Suppressor macrophage treated with lipopolysaccharide for 4 hours (primary cell): ENCODE data around the gene ELF1.
"Not testable (repeated sequence)": the region's sequence is repeated elsewhere in the genome, so short reads cannot be mapped to it uniquely, and the experiment has no call there.

Experiments used
- DNase-seq: peaks from one replicate; pipeline ENCODE4 v3.0.0-alpha.2; 2020

Gene ELF1

DNA sequence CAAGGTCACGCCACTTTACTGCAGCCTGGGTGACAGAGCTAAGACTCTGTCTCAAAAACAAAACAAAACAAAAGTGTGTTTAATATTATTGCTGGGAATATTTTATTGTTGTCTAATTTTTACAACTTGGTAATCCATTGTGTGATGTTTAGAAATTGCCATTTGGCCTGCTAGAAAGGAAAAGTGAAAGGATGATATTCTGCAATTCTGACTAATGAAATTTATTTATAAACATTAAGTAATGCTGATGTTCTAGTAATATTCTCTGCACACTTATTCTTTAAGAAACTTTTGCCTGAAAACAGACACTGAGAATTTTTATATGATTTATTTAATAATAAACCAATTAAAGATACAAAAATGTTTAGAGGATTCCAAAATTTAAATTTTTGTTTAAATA is 87.4 kb downstream of the ELF1 start:
- peak; percentile 53 for DNase-seq

DNA sequence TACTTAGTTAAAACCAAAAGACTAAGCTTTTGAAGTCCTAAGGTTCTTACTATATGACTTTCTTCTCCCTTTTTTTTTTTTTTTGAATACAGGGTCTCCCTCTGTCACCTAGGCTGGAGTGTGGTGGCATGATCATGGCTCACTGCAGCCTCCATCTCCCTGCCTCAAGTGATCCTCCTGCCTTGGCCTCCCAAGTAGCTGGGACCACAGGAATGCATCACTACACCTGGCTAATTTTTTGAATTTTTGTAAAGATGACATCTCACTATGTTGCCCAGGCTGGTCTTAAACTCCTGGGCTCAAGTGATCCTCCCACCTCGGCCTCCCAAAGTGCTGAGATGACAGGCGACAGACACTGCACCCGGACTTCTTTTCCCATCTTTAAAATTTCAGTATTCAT is 89.2 kb downstream of the ELF1 start:
- not testable (repeated sequence) for DNase-seq

DNA sequence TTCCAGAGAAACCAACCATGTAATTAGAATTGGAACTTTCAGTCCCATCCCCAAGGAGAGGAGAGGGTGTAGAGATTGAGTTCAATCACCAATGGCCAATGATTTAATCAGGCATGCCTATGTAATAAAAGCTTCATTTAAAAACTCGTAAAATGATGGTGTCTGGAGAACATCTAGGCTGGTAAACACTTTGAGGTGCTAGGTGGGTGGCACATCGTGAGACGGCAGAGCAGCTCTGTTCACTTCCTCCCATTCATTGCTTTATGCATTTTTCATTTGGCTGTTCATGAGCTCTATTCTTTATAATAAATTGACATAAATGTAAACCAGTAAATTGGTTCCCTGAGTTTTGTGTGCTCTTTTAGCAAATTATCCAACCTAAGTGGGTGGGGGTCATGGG is 90.1 kb downstream of the ELF1 start:
- no peak for DNase-seq

DNA sequence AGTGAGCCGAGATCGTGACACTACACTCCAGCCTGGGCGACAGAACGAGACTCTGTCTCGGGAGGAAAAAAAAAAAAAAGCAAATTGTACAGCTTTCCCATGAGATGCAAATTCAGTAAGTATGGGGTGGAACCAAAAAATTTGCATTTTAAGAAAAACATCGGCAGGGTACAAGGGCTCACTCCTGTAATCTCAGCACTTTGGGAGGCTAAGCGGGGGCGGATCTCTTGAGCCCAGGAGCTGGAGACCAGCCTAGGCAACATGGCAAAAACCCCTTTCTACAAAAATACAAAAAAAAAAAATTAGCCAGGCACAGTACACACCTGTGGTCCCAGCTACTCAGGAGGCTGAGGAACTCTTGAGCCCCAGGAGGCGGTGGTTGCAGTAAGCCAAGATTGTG is 91.2 kb downstream of the ELF1 start:
- no peak for DNase-seq

DNA sequence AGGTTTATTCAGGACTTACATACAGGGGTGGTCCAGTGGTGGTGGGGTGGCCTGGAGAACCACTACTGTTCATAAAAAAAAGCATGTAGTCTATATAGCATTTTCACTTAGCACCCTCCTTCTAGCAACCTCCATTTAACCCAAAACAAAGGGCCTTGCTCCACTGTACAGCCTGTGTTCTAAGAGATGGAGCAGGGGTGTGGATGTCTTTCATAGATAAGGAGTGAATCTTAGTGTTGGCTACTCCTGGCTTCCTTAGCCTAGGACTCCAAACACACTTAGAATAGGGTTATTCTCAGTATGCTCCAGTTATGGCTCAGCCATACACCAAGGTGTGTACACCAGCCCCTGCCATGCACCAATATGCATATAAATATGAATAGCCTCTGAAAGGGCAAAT is 95.2 kb downstream of the ELF1 start:
- DNase-seq: no peak

DNA sequence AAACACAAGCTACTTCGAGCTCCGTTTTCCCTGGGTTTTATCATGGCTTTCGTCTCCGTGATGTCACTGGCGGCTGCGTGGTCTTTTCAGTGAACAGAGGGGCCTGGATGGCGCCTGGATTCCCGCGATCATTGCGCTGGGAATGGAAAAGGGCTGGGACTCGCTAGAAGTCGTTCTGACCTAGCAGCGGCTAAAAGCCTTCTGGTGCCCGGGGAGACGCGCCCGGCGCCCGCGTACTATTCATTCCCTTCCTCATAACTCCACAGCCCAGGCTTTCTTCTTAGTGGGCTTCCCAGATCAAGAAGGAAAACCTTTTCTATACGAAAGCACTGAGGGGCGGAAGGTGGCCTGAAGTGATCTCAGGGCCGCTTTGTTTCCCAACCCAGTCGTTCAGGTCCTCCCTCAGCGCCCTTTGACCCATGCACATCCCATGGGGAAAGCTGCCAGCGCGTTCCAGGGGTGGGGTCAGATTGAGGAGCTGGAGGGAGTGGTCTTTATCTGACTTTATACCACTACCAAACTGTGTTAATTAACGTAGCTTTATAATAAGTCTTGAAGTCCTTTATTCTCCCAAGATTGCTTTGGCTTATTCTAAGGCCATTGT is 96.6 kb downstream of the ELF1 start:
- DNase-seq: no peak

DNA sequence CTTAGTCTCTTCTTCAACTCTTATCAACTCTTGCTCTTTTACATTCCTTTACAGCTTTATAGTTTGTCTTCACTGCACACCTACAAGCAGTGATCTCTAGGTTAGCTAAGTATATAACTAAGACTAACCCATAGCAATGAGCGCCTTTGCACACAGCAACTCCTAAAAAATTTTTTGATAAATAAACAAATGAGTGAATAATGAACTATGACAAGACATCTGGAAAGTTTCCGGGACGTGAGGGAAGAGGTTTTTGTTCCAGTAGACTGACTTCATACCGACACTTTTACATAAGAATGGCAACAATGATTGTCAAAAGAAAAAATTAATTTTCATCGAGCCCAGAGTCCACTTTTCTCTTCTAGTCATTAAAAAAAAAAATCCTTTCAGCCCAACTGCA is 98.3 kb downstream of the ELF1 start:
- DNase-seq: no peak

DNA sequence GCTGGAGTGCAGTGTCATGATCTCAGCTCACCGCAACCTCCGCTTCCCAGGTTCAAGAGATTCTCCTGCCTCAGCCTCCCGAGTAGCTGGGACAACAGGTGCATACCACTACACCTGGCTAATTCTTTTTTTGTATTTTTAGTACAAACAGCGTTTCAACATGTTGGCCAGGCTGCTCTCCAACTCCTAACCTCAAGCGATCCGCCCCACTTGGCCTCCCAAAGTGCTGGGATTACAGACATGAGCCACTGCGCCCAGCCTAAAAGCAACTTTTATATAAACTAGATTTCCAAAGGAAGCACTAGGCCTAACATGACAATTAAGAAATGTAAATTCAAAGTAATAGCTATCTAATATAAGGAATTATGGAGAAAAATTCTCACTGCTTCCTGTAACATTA is 99.2 kb downstream of the ELF1 start:
- DNase-seq: not testable (repeated sequence)

DNA sequence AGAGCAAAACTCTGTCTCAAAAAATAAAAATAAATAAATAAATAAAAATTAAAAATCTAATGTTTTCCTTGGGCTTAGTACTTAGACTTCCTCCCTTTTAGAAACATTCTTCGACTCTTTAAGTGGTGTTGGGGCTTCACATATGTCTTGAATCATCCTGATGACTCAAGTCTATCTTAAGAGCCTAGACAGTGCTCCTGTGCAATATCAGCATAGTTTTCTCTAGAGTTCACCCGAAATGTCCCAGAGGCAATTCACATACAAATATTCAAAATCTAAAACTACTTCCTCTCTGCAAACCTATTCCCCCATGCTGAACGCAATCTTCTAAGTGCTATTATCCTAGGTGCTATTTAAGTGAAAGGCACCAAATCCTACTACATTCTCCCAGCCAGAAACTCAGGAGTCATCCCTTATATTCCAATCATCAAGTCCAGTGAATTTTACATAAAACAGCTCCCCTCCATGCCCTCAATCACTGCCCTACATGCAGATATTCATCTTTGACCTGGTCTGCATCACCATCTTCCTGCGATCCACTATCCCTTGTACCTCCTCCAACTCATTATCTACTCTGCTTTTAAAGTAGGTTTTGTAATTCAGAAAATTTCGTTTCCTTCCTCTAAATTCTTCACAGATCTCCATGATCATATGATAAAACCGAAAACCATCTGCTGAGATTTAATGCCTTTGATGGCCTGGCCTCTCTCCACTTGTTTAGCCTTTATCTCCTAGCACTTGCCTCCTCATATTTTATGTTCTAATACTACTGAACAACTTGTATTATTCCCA is 102.7 kb downstream of the ELF1 start:
- DNase-seq: no peak

DNA sequence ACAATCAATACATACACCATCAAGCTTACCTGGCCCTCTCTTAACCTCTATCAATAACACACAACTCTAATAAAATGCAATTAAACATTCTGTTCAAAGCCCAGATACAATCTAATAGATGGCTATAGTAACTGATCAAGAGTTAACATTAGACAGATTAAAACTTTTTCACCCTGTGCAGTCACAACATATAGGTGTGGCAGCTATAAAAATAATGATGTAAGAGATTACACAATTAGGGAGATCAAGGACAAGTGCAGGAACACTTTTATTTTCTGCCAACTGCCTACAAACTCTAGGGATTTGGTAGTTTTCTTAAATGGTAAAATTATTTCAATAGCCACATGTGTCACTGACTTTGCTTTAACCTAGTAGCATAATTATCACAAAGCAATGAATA is 104.3 kb downstream of the ELF1 start:
- DNase-seq: not testable (repeated sequence)

DNA sequence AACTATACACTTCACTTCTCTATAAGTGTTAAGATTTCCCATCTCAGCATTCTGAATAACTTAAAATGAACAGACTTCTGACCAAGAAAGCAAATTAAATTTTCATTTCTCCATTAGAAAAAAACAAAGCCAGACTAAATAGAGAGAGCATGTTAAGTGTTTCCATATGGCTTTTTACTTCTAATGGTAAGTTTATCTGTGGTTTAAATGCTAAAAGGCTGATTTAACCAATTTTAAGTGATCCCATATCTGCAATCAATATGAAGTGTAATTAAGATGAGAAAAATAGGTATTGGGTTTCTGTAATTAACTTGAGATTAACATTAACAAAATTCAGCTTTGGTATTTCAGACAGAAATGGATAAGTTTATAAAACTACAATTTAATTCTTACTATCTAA is 107.8 kb downstream of the ELF1 start:
- no peak for DNase-seq

DNA sequence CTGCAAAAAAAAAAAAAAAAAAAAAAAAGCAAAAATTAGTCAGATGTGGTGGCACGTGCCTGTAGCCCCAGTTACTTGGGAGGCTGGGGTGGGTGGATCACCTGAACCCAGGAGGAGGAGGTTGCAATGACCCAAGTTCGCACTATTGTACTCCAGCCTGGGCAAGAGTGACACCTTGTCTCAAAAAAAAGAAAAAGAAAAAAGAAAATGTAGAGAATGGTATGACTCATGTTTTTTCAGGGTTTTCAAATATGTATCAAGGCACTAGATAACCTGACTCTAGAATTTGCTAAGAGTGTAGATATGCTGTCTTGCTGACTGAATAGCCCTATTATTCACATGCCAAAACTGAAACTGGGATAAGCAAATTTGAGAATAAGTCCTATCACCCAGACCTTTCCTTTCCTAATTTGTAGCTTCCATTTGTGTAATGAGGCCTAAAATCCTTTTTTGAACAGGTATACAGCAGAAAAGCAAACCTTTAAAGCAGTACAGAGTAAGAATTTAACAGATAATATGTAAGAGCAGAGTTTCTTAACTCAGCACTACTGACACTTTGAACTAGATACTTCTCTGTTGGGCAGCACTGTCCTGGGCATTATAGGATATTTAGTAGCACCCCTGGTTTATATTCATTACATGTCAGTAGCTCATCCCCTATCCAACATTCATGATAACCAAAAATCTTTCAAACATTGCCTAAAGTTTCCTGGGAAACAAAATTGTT is 108.6 kb downstream of the ELF1 start:
- no peak for DNase-seq

DNA sequence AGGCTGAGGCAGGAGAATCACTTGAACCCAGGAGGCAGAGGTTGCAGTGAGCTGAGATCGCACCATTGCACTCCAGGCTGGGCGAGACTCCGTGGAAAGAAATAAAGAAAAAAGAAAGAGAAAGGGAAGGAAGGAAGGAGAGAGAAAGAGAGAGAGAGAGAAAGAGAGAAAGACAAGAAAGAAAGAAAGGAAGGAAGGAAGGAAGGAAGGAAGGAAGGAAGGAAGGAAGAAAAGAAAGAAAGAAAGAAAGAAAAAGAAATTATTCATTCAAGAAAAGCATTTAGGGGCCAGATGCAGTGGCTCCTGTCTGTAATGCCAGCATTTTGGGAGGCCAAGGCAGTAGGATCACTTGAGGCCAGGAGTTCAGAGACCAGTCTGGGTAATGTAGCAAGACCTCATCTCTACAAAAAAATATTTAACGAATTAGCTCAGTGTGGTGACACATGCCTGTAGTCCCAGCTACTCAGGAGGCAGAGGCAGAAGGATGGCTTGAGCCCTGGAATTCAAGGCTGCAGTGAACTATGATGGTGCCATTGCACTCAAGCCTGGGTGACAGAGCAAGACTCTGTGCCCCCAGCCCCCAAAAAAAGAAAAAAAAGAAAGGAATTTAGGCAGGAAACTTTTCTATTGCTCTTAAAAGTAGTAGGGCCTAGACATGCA is 109.4 kb downstream of the ELF1 start:
- DNase-seq: not testable (repeated sequence)

DNA sequence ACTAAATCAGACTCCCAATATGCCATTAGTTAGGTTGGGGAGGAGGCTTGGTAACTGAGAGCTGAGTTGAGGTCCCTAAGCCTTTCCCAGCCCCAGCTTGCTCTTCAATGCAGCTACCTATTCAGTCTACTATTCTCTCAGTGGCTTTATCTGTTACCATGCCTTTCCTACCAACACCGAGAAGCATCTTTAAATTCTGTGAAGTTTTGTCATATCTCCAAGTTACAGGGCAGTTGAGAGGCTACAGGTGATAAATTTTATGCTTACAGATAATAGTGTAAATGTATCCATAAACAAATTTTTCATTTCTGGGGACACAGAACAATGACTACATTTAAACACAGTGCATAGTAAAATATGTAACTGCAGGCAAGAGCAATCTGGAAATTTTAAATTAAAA is 110.6 kb downstream of the ELF1 start:
- no peak for DNase-seq

DNA sequence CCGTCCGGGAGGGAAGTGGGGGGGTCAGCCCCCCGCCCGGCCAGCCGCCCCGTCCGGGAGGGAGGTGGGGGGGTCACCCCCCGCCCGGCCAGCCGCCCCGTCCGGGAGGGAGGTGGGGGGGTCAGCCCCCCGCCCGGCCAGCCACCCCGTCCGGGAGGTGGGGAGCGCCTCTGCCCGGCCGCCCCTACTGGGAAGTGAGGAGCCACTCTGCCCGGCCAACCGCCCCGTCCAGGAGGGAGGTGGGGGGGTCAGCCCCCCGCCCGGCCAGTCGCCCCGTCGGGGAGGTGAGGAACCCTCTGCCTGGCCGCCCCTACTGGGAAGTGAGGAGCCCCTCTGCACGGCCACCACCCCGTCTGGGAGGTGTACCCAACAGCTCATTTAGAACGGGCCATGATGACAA is 118.1 kb downstream of the ELF1 start:
- not testable (repeated sequence) for DNase-seq

DNA sequence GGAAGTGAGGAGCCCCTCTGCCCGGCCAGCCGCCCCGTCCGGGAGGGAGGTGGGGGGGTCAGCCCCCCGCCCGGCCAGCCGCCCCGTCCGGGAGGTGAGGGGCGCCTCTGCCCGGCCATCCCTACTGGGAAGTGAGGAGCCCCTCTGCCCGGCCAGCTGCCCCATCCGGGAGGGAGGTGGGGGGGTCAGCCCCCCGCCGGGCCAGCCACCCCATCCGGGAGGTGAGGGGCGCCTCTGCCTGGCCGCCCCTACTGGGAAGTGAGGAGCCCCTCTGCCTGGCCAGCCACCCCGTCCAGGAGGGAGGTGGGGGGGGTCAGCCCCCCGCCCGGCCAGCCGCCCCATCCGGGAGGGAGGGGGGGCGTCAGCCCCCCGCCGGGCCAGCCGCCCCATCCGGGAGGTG is 118.5 kb downstream of the ELF1 start:
- DNase-seq: not testable (repeated sequence)

DNA sequence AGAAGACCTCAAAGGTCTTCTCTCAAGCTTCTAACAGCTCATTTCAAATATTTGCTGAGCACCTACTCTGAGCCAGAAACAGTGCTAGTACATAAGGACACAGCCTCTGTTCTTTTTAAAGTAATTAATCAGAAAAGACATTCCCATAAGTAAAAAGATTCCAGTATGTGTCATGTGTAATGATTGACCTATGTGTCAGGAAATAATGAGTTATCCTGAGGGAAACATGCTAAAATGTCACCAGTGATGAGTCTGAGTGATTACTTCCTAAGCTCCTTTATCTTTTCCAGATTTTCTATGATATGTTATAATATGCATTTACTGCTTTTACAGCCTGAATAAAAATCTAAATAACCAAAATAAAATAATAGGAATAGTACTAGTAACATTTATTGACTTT is 122.1 kb downstream of the ELF1 start:
- no peak for DNase-seq

DNA sequence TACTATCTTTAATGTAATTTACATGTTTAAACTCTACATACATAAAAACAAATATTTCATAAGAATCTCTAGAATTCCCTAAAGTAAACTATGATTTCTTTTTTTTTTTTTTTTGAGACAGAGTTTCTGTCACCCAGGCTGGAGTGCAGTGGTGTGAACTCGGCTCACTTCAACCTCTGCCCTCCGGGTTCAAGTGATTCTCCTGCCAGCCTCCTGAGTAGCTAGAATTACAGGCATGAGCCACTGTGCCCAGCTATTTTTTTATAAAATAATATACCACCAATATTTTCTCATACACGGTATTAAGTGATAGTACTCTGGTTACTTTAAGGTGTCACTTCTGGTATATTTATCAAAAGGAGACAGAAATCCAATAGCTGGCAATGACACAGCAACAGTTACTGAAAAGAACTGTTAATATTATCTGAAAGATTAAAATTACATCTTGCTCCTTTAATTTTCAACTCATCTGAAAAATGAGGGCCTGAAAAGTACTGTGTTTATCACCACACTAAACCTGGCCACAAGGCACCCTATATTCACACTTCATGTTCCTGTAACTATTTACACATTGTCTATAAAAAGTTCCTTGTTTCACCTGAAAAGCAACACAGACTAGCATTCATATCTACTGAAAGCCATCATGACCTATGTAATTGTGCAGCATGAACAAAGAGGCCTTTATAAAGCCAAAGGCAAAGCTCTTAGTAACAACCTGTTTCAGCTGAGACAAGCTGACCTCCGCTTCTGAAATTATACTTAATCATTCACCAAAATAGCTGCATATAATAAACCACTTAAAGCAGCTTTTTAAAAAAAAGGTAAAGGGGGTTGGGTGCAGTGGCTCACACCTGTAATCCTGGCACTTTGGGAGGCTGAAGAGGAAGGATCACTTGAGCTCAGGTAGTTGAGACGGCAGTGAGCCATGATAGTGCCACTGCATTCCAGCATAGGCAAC is 123.6 kb downstream of the ELF1 start:
- DNase-seq: no peak

DNA sequence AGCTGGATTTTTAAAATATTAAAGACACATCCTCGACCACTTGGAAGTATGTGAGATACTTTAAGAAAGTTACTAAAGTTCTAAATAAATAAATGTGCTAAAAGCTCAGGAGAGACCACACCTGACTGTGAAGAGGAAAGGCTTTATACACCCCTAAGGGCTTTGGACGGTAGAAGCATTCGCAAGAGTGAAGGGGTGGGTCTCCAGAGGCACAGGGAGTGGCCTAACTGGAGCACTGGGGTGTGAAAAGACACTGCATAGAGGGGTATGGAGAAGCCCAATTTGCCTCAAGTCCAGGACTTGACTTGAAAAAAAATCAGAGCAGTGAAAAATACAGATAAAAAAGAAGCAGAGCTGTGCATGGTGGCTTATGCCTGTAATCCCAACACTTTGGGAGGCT is 125.5 kb downstream of the ELF1 start:
- DNase-seq: not testable (repeated sequence)

DNA sequence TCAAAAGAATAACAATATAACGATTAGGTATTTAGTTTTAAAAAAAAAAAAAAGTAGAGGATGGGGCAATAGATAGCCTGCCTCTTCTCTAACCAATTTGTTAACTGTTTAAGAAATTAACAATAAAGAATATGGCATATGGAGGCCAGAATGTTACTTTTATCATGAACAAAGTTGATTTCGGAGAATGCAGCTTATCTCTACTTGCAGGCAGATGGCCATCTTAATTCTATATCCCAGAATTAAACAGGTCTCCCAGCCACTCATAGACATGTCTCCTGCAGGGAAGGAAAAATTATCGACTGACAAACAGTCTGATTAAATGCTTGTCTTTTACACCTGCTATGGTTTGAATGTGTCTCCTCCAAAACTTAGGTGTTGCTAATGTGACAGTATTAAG is 133.1 kb downstream of the ELF1 start:
- DNase-seq: no peak

DNA sequence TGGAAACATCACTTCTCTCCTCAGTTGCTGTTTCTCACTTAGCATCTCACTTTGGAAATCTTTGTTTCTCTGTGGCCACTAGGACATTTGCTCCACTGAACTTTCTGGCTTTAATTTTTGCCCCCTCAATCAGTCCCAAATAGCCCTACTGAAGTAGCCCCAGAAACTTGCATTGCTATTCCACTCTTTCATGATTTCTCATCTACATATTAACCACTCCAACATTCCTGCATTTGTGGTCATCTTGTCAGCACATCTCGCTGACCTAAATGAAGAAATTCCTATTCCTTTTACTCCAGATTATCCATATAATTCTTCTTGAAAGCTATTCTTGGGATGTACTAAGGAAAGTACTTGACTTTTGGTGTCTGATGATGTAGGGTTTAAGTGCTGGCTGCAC is 134.9 kb downstream of the ELF1 start:
- not testable (repeated sequence) for DNase-seq
